Esophagus squamous epithelium (tissue), 4 donors: Measurements from ENCODE around the gene EXOSC7.

Experiments used
- CTCF ChIP-seq, 6 experiments: fragments of 450-650 bp in 4 of 6; fragments of 200-600 bp in 2 of 6; sonication (generic) in 2 of 6; IDR thresholded peaks; one replicate each; pipeline ENCODE4 v1.5.1; 2016 to 2019; ENCODE audit warnings: antibody characterized with exemption in 6 of 6, mild to moderate bottlenecking in 4 of 6, moderate library complexity in 4 of 6
- POLR2A ChIP-seq, 4 donors: fragments of 450-650 bp; IDR thresholded peaks; one replicate each; pipeline ENCODE4 v1.6.1; 2017; ENCODE audit warnings: antibody characterized with exemption in 4 of 4, mild to moderate bottlenecking in 4 of 4, moderate library complexity in 3 of 4

GRCh38 chr3:45055032-45055410 is 79.0 kb downstream of the EXOSC7 start:
- TF ChIP-seq CTCF (IDR thresholded peaks at IDR 0.05) = no peak
- no peak for TF ChIP-seq POLR2A (IDR thresholded peaks at IDR 0.05)
